DND-41 (cell line): ENCODE measurements around the gene WLS.

Source experiments
- ATAC-seq: fragments of 200-7000 bp; cut with Tn5 transposase; 3 replicates; pipeline ENCODE4 v1.9.1; 2021; ENCODE audit warnings: low read depth; ENCODE audit not compliant: insufficient read depth
- DNase-seq: peaks from one replicate; pipeline ENCODE4 v3.0.0-alpha.2; 2020
- H2AFZ ChIP-seq: 2 replicates; pipeline ENCODE4 v1.6.0; 2012; ENCODE audit warnings: low read depth, low read length
- H3K27ac ChIP-seq: 2 replicates; pipeline ENCODE4 v1.5.1; 2012; ENCODE audit warnings: low read length, inconsistent platforms
- H3K27me3 ChIP-seq: fragments of 200-600 bp; sonication (generic); 2 replicates; pipeline ENCODE4 v1.6.0; 2012; ENCODE audit warnings: low read length, mild to moderate bottlenecking, inconsistent platforms; ENCODE audit not compliant: insufficient read depth, poor library complexity
- H3K36me3 ChIP-seq: 2 replicates; pipeline ENCODE4 v1.5.1; 2012; ENCODE audit warnings: low read length, inconsistent platforms; ENCODE audit not compliant: insufficient read depth
- H3K4me1 ChIP-seq: 2 replicates; pipeline ENCODE4 v1.5.1; 2012; ENCODE audit warnings: mild to moderate bottlenecking, low read length; ENCODE audit not compliant: insufficient read depth
- H3K4me2 ChIP-seq: 2 replicates; pipeline ENCODE4 v1.6.0; 2012; ENCODE audit warnings: mild to moderate bottlenecking, moderate library complexity, low read length, inconsistent platforms; ENCODE audit not compliant: insufficient read depth
- H3K4me3 ChIP-seq, 2 experiments: fragments of 200-600 bp in 1 of 2; shearing (Covaris generic) in 1 of 2; 2 replicates each; pipeline ENCODE4 v1.5.1; 2012 to 2016; ENCODE audit warnings: inconsistent platforms in 2 of 2, low read length in 2 of 2, mild to moderate bottlenecking in 2 of 2, low read depth in 1 of 2, moderate library complexity in 1 of 2
- H3K79me2 ChIP-seq: 2 replicates; pipeline ENCODE4 v1.6.0; 2012; ENCODE audit warnings: low read length, inconsistent platforms; ENCODE audit not compliant: insufficient read depth
- H3K9ac ChIP-seq: 2 replicates; pipeline ENCODE4 v1.6.0; 2012; ENCODE audit warnings: low read depth, mild to moderate bottlenecking, inconsistent platforms, low read length, moderate library complexity
- H3K9me3 ChIP-seq: 2 replicates; pipeline ENCODE4 v1.5.1; 2012; ENCODE audit warnings: low read length, moderate library complexity, mild to moderate bottlenecking, inconsistent platforms; ENCODE audit not compliant: insufficient read depth, severe bottlenecking
- H4K20me1 ChIP-seq: 2 replicates; pipeline ENCODE4 v1.6.0; 2012; ENCODE audit warnings: low read length; ENCODE audit not compliant: insufficient read depth
- CTCF ChIP-seq: IDR thresholded peaks from 2 replicates; pipeline ENCODE4 v1.5.1; 2012; ENCODE audit warnings: borderline replicate concordance, low read length, moderate library complexity, mild to moderate bottlenecking; ENCODE audit not compliant: poor library complexity, severe bottlenecking; ENCODE audit errors: extremely low read depth
- EZH2 ChIP-seq: IDR thresholded peaks from 3 replicates; pipeline ENCODE4 v1.6.1; 2012; ENCODE audit warnings: borderline replicate concordance, low read depth, mild to moderate bottlenecking, moderate library complexity, low read length, inconsistent platforms; ENCODE audit not compliant: severe bottlenecking

The WLS gene

GRCh38 chr1:68217618-68218017 is 14.7 kb downstream of the WLS start:
- DNase-seq (no peak), ATAC-seq (no peak)
- Histone ChIP-seq H3K4me1 (no peaks in the 10 kb centered on the region), H3K9ac (no peak overlapping the region), H3K27ac (no peak overlapping the region), H2AFZ (no peak overlapping the region), H3K27me3 (no peaks in the 10 kb centered on the region), H3K4me2 (no peak overlapping the region), H3K36me3 (no peaks in the 10 kb centered on the region), H4K20me1 (no peaks in the 10 kb centered on the region), H3K4me3 (no peak overlapping the region), H3K79me2 (no peaks in the 10 kb centered on the region), H3K9me3 (no peaks in the 10 kb centered on the region)
- TF ChIP-seq EZH2 (no peak), CTCF (no peak)

GRCh38 chr1:68217060-68217554 is 15.2 kb downstream of the WLS start:
- H3K4me3 ChIP-seq = no peak overlapping the region
- no peak for TF ChIP-seq CTCF
- no peak for TF ChIP-seq EZH2
- no peak overlapping the region for H3K27ac ChIP-seq
- no peak overlapping the region for H3K4me2 ChIP-seq
- ATAC-seq = no peak
- no peak overlapping the region for H2AFZ ChIP-seq
- H3K79me2 ChIP-seq = no peaks in the 10 kb centered on the region
- no peaks in the 10 kb centered on the region for H4K20me1 ChIP-seq
- H3K9ac ChIP-seq = no peak overlapping the region
- H3K4me1 ChIP-seq = no peaks in the 10 kb centered on the region
- no peaks in the 10 kb centered on the region for H3K9me3 ChIP-seq
- no peak for DNase-seq
- H3K27me3 ChIP-seq = no peaks in the 10 kb centered on the region
- H3K36me3 ChIP-seq = no peaks in the 10 kb centered on the region

DNA sequence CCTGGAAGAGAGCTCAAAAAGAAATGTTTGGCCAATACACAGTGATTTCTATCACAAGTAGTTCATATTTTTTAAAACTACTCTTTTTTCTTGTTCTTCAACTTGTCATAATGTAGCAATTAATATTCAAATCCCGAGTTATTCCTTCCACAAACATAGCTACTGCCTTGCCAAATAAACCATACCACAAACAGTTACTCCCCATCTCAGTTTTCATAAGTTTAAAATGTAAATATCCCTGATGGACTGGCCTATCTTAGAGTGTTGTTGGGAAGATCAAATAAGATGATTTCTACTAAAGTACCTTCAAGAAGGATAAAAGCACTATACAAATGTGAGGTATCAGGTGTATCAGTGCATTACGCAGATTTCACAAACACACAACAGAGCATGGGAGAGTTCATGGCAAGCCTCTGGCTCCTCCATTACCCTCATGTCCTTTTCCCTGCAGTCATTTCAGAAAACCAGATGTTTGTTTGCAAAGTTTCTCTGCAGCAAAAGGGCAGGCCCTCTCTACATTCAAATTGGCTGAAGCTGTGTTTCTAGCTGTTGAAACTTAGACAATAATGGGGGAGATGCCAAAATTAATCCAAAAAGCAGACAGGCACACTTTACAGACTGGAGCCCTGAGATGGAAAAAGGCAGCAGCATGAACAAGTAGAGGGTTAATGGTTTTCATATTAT is 16.1 kb downstream of the WLS start:
- no peak for DNase-seq
- TF ChIP-seq CTCF (no peak), EZH2 (no peak)
- no peak overlapping the region for H3K27ac ChIP-seq
- no peak overlapping the region for H2AFZ ChIP-seq
- H3K9me3 ChIP-seq = no peaks in the 10 kb centered on the region
- H3K9ac ChIP-seq = no peak overlapping the region
- H3K4me3 ChIP-seq = no peak overlapping the region
- H4K20me1 ChIP-seq = no peaks in the 10 kb centered on the region
- H3K36me3 ChIP-seq = no peaks in the 10 kb centered on the region
- no peaks in the 10 kb centered on the region for H3K4me1 ChIP-seq
- H3K4me2 ChIP-seq = no peak overlapping the region
- ATAC-seq = no peak
- H3K27me3 ChIP-seq = no peaks in the 10 kb centered on the region
- H3K79me2 ChIP-seq = no peaks in the 10 kb centered on the region
